ENCODE results near the gene CELSR1. TPM values are rescaled to one million over a fixed set of nuclear protein-coding genes. Genes with fewer than 3 reads are reported as not detected.
"Not testable (repeated sequence)": the region's sequence is repeated elsewhere in the genome, so short reads cannot be mapped to it uniquely, and the experiment has no call there.

CELSR1 gene
- total RNA-seq, 1 donor from 2014 or later, result 5.1 TPM

GRCh38 chr22:46401370-46401769, 136.1 kb downstream of the CELSR1 start:
- no peak for DNase-seq (ENCODE audit: low read depth, low spot score)
- TF ChIP-seq CTCF (conservative IDR thresholded peaks at IDR 0.05), result no peak
- H3K36me3 Mint-ChIP-seq (ENCODE audit: low read depth), result no peaks in the 10 kb centered on the region
- no peak overlapping the region for H3K27ac Mint-ChIP-seq (ENCODE audit: unreplicated experiment)
- no peaks in the 10 kb centered on the region for H3K27me3 Mint-ChIP-seq (ENCODE audit: low read depth)
- H3K9me3 Mint-ChIP-seq, result no peaks in the 10 kb centered on the region
- H3K4me1 Mint-ChIP-seq, result no peaks in the 10 kb centered on the region
- H3K4me3 Mint-ChIP-seq, result no peak overlapping the region

GRCh38 chr22:46399251-46400024, 138.0 kb downstream of the CELSR1 start:
- Mint-ChIP-seq H3K27me3 (ENCODE audit: low read depth) (no peaks in the 10 kb centered on the region), H3K4me1 (no peaks in the 10 kb centered on the region), H3K9me3 (no peaks in the 10 kb centered on the region), H3K36me3 (ENCODE audit: low read depth) (no peaks in the 10 kb centered on the region), H3K27ac (ENCODE audit: unreplicated experiment) (no peak overlapping the region), H3K4me3 (no peak overlapping the region)
- no peak for DNase-seq (ENCODE audit: low read depth, low spot score)
- no peak for TF ChIP-seq CTCF (conservative IDR thresholded peaks at IDR 0.05)

- no peak for TF ChIP-seq CTCF (conservative IDR thresholded peaks at IDR 0.05)
- H3K27ac Mint-ChIP-seq (ENCODE audit: unreplicated experiment), result no peak overlapping the region
- H3K4me1 Mint-ChIP-seq, result no peaks in the 10 kb centered on the region
Observed at GRCh38 chr22:46397951-46398350, 139.5 kb downstream of the CELSR1 start.

GRCh38 chr22:46397514-46397913, 139.9 kb downstream of the CELSR1 start:
- H3K4me1 Mint-ChIP-seq, result no peaks in the 10 kb centered on the region
- H3K27me3 Mint-ChIP-seq (ENCODE audit: low read depth), result no peaks in the 10 kb centered on the region
- no peak overlapping the region for H3K27ac Mint-ChIP-seq (ENCODE audit: unreplicated experiment)

More at GRCh38 chr22:46397951-46398350, 139.5 kb downstream of the CELSR1 start:
- no peak for DNase-seq (ENCODE audit: low read depth, low spot score)
- no peaks in the 10 kb centered on the region for H3K9me3 Mint-ChIP-seq
- H3K27me3 Mint-ChIP-seq (ENCODE audit: low read depth), result no peaks in the 10 kb centered on the region
- H3K36me3 Mint-ChIP-seq (ENCODE audit: low read depth), result no peaks in the 10 kb centered on the region
- no peak overlapping the region for H3K4me3 Mint-ChIP-seq

GRCh38 chr22:46397049-46397448, 140.4 kb downstream of the CELSR1 start:
- H3K36me3 Mint-ChIP-seq (ENCODE audit: low read depth); H3K27ac Mint-ChIP-seq (ENCODE audit: unreplicated experiment); DNase-seq (ENCODE audit: low read depth, low spot score); H3K27me3 Mint-ChIP-seq (ENCODE audit: low read depth); H3K9me3 Mint-ChIP-seq; H3K4me1 Mint-ChIP-seq; H3K4me3 Mint-ChIP-seq: not testable (repeated sequence)

More at GRCh38 chr22:46397514-46397913, 139.9 kb downstream of the CELSR1 start:
- no peaks in the 10 kb centered on the region for H3K9me3 Mint-ChIP-seq
- H3K36me3 Mint-ChIP-seq (ENCODE audit: low read depth), result no peaks in the 10 kb centered on the region
- no peak for TF ChIP-seq CTCF (conservative IDR thresholded peaks at IDR 0.05)
- H3K4me3 Mint-ChIP-seq, result no peak overlapping the region
- DNase-seq (ENCODE audit: low read depth, low spot score), result no peak

GRCh38 chr22:46395145-46395544, 142.3 kb downstream of the CELSR1 start:
- no peaks in the 10 kb centered on the region for H3K9me3 Mint-ChIP-seq
- no peak overlapping the region for H3K27ac Mint-ChIP-seq (ENCODE audit: unreplicated experiment)
- H3K4me3 Mint-ChIP-seq, result no peak overlapping the region
- no peaks in the 10 kb centered on the region for H3K27me3 Mint-ChIP-seq (ENCODE audit: low read depth)
- H3K4me1 Mint-ChIP-seq, result no peaks in the 10 kb centered on the region
- no peaks in the 10 kb centered on the region for H3K36me3 Mint-ChIP-seq (ENCODE audit: low read depth)
- DNase-seq (ENCODE audit: low read depth, low spot score), result no peak
- no peak for TF ChIP-seq CTCF (conservative IDR thresholded peaks at IDR 0.05)

All from neural crest cell (in vitro differentiated cells).